SK-N-MC (cell line): Measurements from ENCODE around the gene NEK7.

ENCODE experiments used
- DNase-seq: peaks from one replicate; pipeline ENCODE4 v3.0.0-alpha.2; 2011; ENCODE audit warnings: low read depth, low spot score
- H3K27ac ChIP-seq: fragments of 200-600 bp; sonication (generic); 2 replicates; pipeline ENCODE4 v1.5.1; 2016; ENCODE audit warnings: mixed run types
- H3K36me3 ChIP-seq: fragments of 200-600 bp; sonication (generic); 2 replicates; pipeline ENCODE4 v1.6.1; 2017; ENCODE audit warnings: antibody characterized with exemption, low read length, mixed read lengths; ENCODE audit not compliant: insufficient read depth
- H3K4me3 ChIP-seq: fragments of 200-600 bp; sonication (generic); 2 replicates; pipeline ENCODE4 v1.5.1; 2016
- H3K9ac ChIP-seq: fragments of 200-600 bp; sonication (generic); 2 replicates; pipeline ENCODE4 v1.8.0; 2017; ENCODE audit warnings: mixed run types, mixed read lengths; ENCODE audit not compliant: insufficient read length
- H3K9me3 ChIP-seq: fragments of 200-600 bp; sonication (generic); 2 replicates; pipeline ENCODE4 v1.6.1; 2017; ENCODE audit warnings: low read depth, mild to moderate bottlenecking, antibody characterized with exemption, low read length, moderate library complexity, mixed read lengths
- EZH2 ChIP-seq: fragments of 200-600 bp; sonication (generic); IDR thresholded peaks from one replicate; pipeline ENCODE4 v1.6.1; 2017; ENCODE audit warnings: antibody characterized with exemption
- FOXP2 ChIP-seq: optimal IDR thresholded peaks from 2 replicates; pipeline ENCODE3; 2011; ENCODE audit warnings: mild to moderate bottlenecking, moderate library complexity; ENCODE audit not compliant: insufficient read depth; ENCODE audit errors: extremely low read length, control extremely low read depth
- POLR2AphosphoS5 ChIP-seq: IDR thresholded peaks from 2 replicates; pipeline ENCODE4 v1.6.1; 2012; ENCODE audit warnings: mild to moderate bottlenecking, low read depth, low read length, borderline replicate concordance

NEK7 gene

DNA sequence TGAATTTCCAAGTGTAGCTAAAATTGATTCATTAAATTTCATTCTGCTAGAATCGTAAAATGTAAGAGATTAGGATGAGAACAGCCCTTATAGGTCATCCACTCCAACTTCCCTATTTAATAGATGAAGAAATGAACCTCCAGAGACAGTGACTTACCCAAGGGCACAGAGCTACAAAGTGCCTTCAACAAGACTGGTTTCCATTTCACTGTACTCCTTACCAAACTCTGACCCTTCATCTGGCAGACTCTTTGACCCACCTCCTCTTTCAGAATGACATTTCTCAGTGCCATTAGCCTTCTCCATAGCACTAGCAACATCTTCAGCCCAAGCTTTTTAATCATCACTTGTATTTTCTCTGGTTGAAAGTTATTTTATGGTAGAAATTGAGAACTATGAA is 161.3 kb downstream of the NEK7 start:
- H3K9me3 ChIP-seq, result no peaks in the 10 kb centered on the region
- no peak overlapping the region for H3K9ac ChIP-seq
- peaks cover 13% of the 10 kb centered on the region for H3K36me3 ChIP-seq
- no peak overlapping the region for H3K27ac ChIP-seq
- no peak for TF ChIP-seq FOXP2
- TF ChIP-seq POLR2AphosphoS5, result no peak
- no peak for TF ChIP-seq EZH2
- H3K4me3 ChIP-seq, result no peak overlapping the region
- no peak for DNase-seq

DNA sequence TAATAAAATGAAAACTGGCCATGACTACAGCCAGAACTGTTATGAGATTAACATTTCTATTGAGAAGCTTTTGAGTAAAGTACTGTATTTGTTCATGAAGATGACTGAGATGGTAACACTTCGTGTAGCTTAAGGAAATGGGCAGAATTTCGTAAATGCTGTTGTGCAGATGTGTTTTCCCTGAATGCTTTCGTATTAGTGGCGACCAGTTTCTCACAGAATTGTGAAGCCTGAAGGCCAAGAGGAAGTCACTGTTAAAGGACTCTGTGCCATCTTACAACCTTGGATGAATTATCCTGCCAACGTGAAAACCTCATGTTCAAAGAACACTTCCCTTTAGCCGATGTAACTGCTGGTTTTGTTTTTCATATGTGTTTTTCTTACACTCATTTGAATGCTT is 164.0 kb downstream of the NEK7 start:
- Histone ChIP-seq H3K9me3 (no peaks in the 10 kb centered on the region), H3K9ac (no peak overlapping the region), H3K36me3 (peaks cover 13% of the 10 kb centered on the region), H3K27ac (no peak overlapping the region), H3K4me3 (no peak overlapping the region)
- DNase-seq, result no peak
- no peak for TF ChIP-seq FOXP2
- no peak for TF ChIP-seq EZH2
- TF ChIP-seq POLR2AphosphoS5, result no peak

DNA sequence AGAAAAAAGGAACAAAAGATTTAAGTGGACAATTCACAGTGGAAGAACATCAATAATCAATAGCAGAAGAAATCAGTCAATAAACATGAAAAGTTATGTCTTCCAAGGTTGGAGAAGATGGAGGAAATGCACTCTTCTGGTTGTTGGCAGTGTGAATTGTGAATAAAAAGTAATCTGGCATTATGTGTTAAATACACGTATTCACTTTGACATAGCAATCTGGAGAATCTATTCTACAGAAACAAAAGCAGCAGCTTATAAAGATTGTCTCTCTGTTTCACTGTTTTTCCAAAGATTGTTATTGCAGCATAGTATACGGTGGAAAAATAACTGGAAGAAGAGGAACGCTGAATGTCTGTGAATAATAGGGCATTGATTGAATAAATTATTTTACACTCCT is 169.4 kb downstream of the NEK7 start:
- H3K36me3 ChIP-seq, result peaks cover under 1% of the 10 kb centered on the region; the same call in 1 of the 2 replicates
- no peak for TF ChIP-seq POLR2AphosphoS5
- TF ChIP-seq EZH2, result no peak
- no peak for TF ChIP-seq FOXP2
- no peak overlapping the region for H3K9ac ChIP-seq
- no peak overlapping the region for H3K27ac ChIP-seq
- DNase-seq, result no peak
- H3K4me3 ChIP-seq, result no peak overlapping the region
- no peaks in the 10 kb centered on the region for H3K9me3 ChIP-seq

DNA sequence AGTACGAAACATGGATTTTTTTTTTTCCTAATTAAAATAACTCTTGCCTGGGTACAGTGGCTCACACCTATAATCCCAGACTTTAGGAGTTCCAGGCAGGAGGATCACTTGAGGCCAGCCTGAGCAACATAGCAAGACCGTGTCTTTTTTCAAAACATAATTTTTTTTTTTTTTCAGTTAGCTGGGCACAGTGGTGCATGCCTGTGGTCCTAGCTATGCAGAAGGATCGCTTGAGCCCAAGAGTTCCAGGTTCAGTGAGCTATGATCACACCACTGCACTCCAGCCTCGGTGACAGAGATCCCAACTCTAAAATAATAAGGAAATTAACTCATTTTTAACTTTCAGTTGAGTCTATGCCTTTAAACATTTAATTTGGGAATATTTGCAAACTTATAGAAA is 170.1 kb downstream of the NEK7 start:
- Histone ChIP-seq H3K36me3 (no peaks in the 10 kb centered on the region), H3K9me3 (no peaks in the 10 kb centered on the region), H3K4me3 (no peak overlapping the region), H3K9ac (no peak overlapping the region), H3K27ac (no peak overlapping the region)
- DNase-seq, result no peak
- TF ChIP-seq FOXP2, result no peak
- no peak for TF ChIP-seq EZH2
- TF ChIP-seq POLR2AphosphoS5, result no peak

DNA sequence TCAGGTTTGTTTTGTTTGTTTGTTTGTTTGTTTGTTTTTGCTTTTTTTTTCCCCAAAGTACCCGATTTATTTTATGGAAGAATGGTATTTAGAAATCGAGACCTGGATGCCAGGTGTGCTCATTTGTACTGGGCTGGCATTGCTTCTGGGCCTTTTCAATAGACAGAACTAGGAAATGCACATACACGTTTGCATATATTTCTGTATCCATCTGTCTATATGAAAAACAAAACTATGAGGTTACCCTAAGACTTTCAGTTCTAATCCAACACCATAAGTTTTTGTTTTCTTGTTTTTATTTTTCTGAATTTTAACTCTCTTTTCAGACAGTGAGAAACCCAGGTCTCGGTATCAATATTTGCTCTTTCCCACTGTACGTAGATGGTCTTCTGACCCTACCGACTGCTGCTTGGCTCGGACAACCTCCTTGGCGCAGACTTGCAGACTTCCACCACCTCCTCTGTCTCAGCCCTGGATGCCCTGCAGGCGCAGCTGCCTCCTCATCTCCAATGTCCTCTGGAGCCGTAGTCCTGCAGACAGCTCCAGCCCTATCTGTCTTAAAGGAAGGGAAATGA is 171.7 kb downstream of the NEK7 start:
- H3K4me3 ChIP-seq, result no peak overlapping the region
- H3K9me3 ChIP-seq, result no peaks in the 10 kb centered on the region
- no peak overlapping the region for H3K9ac ChIP-seq
- no peak for DNase-seq
- no peak overlapping the region for H3K27ac ChIP-seq
- no peaks in the 10 kb centered on the region for H3K36me3 ChIP-seq
- no peak for TF ChIP-seq FOXP2
- no peak for TF ChIP-seq EZH2
- TF ChIP-seq POLR2AphosphoS5, result no peak

DNA sequence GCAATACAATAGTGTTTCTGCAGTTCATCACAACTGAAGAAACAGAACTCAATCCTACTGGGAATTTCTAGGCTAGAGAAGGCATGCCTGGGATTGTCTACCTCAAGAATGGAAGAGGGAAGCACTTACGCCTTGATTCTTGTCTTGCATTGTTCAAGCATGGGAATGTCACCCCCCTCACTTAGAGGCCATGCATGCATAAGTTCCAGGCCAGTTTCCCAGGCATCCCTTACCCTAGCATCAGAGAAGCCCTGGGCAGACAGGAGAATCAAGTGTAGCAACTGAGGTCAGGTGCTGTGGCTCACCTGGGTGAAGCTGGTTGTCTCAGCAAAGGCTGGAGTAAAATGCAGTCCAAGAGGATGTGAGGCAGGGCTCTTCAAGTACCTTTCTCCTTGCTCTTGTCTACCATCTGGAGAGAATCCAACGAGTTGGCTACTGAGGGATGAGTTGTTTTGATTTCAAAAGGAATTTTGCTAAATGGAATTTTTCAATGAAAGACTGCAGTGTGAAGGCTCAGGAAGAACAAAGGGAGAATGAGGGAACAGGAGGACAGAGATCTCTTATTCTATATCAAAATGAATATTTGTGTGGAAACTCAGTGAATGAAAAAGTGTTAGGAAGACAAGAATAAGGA is 174.3 kb downstream of the NEK7 start:
- Histone ChIP-seq H3K27ac (no peak overlapping the region), H3K36me3 (no peaks in the 10 kb centered on the region), H3K9ac (no peak overlapping the region), H3K9me3 (no peaks in the 10 kb centered on the region), H3K4me3 (no peak overlapping the region)
- no peak for DNase-seq
- TF ChIP-seq FOXP2 (no peak), POLR2AphosphoS5 (no peak), EZH2 (no peak)

DNA sequence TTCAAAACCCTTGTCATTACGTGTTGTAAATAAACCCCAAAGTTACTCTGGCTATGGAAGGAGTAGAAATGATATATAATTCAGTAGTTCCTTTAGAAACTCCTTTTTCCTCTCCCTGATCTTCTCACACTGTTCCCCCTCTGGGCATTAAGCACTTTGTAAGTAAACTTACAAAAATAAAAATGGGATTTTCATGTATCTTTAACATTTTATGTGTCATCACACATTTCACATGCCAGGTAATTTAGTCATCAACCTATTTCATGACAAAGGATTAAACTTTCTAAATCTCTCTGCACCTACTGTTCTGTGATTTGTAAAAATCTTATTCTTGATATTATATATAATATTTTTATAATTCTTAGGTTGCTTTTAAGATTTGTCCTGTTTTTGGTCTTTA is 176.9 kb downstream of the NEK7 start:
- H3K4me3 ChIP-seq, result no peak overlapping the region
- H3K27ac ChIP-seq, result no peak overlapping the region
- no peak for DNase-seq
- H3K36me3 ChIP-seq, result no peaks in the 10 kb centered on the region
- TF ChIP-seq EZH2 (no peak), FOXP2 (no peak), POLR2AphosphoS5 (no peak)
- no peak overlapping the region for H3K9ac ChIP-seq
- H3K9me3 ChIP-seq, result no peaks in the 10 kb centered on the region

DNA sequence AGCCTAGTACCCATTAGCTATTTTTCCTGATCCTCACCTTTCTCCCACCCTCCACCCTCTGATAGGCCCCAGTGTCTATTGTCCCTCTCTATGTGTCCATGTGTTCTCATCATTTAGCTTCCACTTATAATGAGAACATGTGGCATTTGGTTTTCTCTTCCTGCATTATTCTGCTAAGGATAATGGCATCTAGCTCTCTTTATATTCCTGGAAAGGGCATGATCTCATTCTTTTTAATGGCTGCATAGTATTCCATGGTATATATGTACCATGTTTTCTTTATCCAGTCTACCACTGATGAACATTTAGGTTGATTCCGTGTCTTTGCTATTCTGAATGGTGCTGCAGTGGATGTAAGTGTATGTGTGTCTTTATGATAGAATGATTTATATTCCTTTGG is 178.9 kb downstream of the NEK7 start:
- no peak for TF ChIP-seq POLR2AphosphoS5
- TF ChIP-seq FOXP2, result no peak
- TF ChIP-seq EZH2, result no peak
- Histone ChIP-seq H3K4me3 (no peak overlapping the region), H3K9ac (no peak overlapping the region), H3K27ac (no peak overlapping the region), H3K36me3 (no peaks in the 10 kb centered on the region), H3K9me3 (no peaks in the 10 kb centered on the region)
- DNase-seq, result no peak

DNA sequence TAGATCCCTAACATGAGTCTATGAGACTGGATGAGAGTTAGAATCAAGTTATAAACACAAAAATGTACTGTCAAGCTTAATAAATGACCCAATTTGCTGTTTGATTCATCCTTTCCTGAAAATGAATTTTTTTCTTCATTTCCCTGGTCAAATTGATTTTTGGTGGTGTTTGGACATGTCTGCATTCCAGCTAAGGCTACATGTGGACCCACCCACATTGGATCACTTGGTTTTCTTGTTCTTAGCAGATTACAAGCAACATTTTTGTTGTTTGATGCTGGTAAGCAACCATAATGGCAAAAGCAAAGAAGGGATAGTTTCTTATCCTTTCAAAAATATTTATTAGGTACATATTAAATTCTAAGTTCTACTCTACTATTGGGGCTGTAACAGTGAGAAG is 181.1 kb downstream of the NEK7 start:
- Histone ChIP-seq H3K9me3 (no peaks in the 10 kb centered on the region), H3K9ac (no peak overlapping the region), H3K4me3 (no peak overlapping the region), H3K27ac (no peak overlapping the region), H3K36me3 (no peaks in the 10 kb centered on the region)
- no peak for TF ChIP-seq FOXP2
- no peak for TF ChIP-seq EZH2
- no peak for TF ChIP-seq POLR2AphosphoS5
- DNase-seq, result no peak
